ENCODE measurements around the gene SMDT1. TPM values are rescaled to one million over a fixed set of nuclear protein-coding genes. Genes with fewer than 3 reads are reported as not detected.

SMDT1 gene
- total and polyA plus RNA-seq, 8 donors = 2.9 to 232 (median 18.3) TPM

DNA sequence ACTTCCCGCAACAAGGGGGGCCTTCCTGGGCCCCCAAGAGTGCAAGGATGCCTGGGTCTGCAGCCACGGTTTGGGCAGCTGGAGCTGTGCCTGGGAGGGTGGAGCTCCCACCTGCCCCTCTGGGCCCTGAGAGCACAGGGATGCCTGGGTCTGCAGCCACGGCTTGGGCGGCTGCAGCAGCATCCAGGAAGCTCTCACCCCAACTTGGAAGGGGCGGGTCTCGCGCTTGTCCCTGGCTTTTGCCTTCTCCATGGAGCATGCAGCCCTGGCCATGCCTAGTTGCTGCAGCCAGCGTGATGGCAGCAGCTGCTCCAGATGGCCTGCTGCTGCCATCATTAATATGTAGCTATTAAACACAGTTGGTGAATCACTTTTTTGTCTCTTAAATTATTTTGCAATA lies 44.2 kb upstream of the SMDT1 start:
- no peak overlapping the region for H3K27ac ChIP-seq
- H3K36me3 ChIP-seq = peaks cover 0 to 12% (median 0%) of the 10 kb centered on the region in 4 donors
- DNase-seq = no peak
- H3K4me1 ChIP-seq = no peaks in the 10 kb centered on the region
- no peak overlapping the region for H3K4me3 ChIP-seq
- intact Hi-C loops (cut with DNase I; ENCODE audit: low total_unique reads) = no loop called here
- TF ChIP-seq EP300 (IDR thresholded peaks at IDR 0.05) (no peak), POLR2A (IDR thresholded peaks at IDR 0.05) (no peak), POLR2AphosphoS5 (IDR thresholded peaks at IDR 0.05) (no peak)
- TF ChIP-seq, protein P1, sequence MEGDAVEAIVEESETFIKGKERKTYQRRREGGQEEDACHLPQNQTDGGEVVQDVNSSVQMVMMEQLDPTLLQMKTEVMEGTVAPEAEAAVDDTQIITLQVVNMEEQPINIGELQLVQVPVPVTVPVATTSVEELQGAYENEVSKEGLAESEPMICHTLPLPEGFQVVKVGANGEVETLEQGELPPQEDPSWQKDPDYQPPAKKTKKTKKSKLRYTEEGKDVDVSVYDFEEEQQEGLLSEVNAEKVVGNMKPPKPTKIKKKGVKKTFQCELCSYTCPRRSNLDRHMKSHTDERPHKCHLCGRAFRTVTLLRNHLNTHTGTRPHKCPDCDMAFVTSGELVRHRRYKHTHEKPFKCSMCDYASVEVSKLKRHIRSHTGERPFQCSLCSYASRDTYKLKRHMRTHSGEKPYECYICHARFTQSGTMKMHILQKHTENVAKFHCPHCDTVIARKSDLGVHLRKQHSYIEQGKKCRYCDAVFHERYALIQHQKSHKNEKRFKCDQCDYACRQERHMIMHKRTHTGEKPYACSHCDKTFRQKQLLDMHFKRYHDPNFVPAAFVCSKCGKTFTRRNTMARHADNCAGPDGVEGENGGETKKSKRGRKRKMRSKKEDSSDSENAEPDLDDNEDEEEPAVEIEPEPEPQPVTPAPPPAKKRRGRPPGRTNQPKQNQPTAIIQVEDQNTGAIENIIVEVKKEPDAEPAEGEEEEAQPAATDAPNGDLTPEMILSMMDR (IDR thresholded peaks at IDR 0.05) = no peak
- 67 to 92% (median 86%) methylated on average over 5 to 8 of the region's 8 CpGs for WGBS, 5 donors
- H3K9me3 ChIP-seq = peaks cover 0 to 15% (median 6%) of the 10 kb centered on the region in 4 donors
- H3K27me3 ChIP-seq = no peaks in the 10 kb centered on the region

DNA sequence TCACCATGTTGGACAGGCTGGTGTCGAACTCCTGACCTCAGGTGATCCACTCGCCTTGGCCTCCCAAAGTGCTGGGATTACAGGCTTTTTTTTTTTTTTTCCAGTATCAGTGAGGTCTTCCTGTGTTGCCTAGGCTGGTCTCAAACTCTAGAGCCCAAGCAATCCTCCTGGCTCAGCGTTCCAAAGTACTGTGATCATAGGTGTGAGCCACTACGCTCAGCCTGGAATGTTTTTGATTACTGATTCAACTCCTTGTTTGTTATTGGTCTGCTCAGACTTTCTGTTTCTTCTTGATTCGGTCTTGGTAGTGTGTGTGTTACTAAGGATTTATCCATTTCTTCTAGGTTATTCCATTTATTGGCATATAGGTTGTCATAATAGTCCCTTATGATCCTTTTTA lies 40.2 kb upstream of the SMDT1 start:
- WGBS, 5 donors = 94 to 96% (median 95%) methylated on average over 5 of the region's 5 CpGs
- Histone ChIP-seq H3K9me3 (peaks cover 0 to 14% (median 3%) of the 10 kb centered on the region in 4 donors), H3K4me1 (no peaks in the 10 kb centered on the region), H3K4me3 (no peak overlapping the region), H3K27me3 (no peaks in the 10 kb centered on the region), H3K36me3 (no peaks in the 10 kb centered on the region), H3K27ac (no peak overlapping the region)
- TF ChIP-seq EP300 (IDR thresholded peaks at IDR 0.05) (no peak), POLR2A (IDR thresholded peaks at IDR 0.05) (no peak), POLR2AphosphoS5 (IDR thresholded peaks at IDR 0.05) (no peak)
- TF ChIP-seq, protein P1 (IDR thresholded peaks at IDR 0.05) = no peak
- no peak for DNase-seq
- intact Hi-C loops (cut with DNase I; ENCODE audit: low total_unique reads) = no loop called here

GRCh38 chr22:42041784-42042183 lies 37.7 kb upstream of the SMDT1 start:
- intact Hi-C loops (cut with DNase I; ENCODE audit: low total_unique reads) = no loop called here
- Histone ChIP-seq H3K27ac (no peak overlapping the region), H3K36me3 (no peaks in the 10 kb centered on the region), H3K9me3 (peaks cover 0 to 12% (median 3%) of the 10 kb centered on the region in 4 donors), H3K4me3 (no peak overlapping the region), H3K27me3 (no peaks in the 10 kb centered on the region), H3K4me1 (no peaks in the 10 kb centered on the region)
- DNase-seq = no peak
- TF ChIP-seq, protein P1 (IDR thresholded peaks at IDR 0.05) = no peak
- TF ChIP-seq POLR2A (IDR thresholded peaks at IDR 0.05) = no peak
- no peak for TF ChIP-seq POLR2AphosphoS5 (IDR thresholded peaks at IDR 0.05)
- no peak for TF ChIP-seq EP300 (IDR thresholded peaks at IDR 0.05)

DNA sequence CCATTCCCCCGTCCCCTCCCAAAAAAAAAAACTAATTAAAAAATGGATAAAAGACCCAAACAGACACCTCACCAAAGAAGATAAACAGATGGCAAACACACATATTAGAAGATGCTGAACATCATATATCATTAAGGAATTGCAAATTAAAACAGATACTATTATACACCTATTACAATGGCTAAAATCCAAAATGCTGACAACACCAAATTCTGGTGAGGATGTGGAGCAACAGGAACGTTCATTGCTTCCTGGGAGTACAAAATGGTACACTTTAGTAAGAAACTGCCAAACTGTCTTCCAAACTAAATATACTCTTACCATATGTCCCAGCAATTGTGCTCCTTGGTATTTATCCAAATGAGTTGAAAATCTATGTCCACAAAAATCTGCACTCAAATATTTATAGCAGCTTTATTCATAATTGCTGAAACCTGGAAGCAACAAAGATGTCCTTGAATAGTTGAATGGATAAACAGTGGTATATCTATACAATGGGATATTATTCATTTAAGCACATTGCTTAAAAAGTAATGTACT lies 28.8 kb upstream of the SMDT1 start:
- no peaks in the 10 kb centered on the region for H3K27me3 ChIP-seq
- H3K36me3 ChIP-seq = no peaks in the 10 kb centered on the region
- no peaks in the 10 kb centered on the region for H3K9me3 ChIP-seq
- TF ChIP-seq EP300 (IDR thresholded peaks at IDR 0.05) (no peak), POLR2A (IDR thresholded peaks at IDR 0.05) (no peak), POLR2AphosphoS5 (IDR thresholded peaks at IDR 0.05) (no peak)
- TF ChIP-seq, protein P1 (IDR thresholded peaks at IDR 0.05) = no peak
- no peak for DNase-seq
- 68 to 82% (median 75%) methylated on average over 2 of the region's 2 CpGs for WGBS, 5 donors
- intact Hi-C loops (cut with DNase I; ENCODE audit: low total_unique reads) = no loop called here
- H3K4me3 ChIP-seq = no peak overlapping the region
- H3K4me1 ChIP-seq = no peaks in the 10 kb centered on the region
- H3K27ac ChIP-seq = no peak overlapping the region
